Lower lobe of right lung (tissue), 2 donors: ENCODE measurements around the gene RHCG. TPM values are rescaled to one million over a fixed set of nuclear protein-coding genes. Genes with fewer than 3 reads are reported as not detected.

Experiments used
- ATAC-seq, 2 donors: fragments of 200-7000 bp; cut with Tn5 transposase; one replicate each; pipeline ENCODE4 v1.9.1; 2020 to 2022; ENCODE audit warnings: mild to moderate bottlenecking in 2 of 2, moderate library complexity in 2 of 2
- DNase-seq: peaks from one replicate; pipeline ENCODE4 v3.0.0-alpha.2; 2020
- H3K27ac ChIP-seq: fragments of 200-600 bp; one replicate; pipeline ENCODE4 v1.8.0; 2022
- H3K27me3 ChIP-seq: fragments of 200-600 bp; one replicate; pipeline ENCODE4 v1.8.0; 2022; ENCODE audit warnings: low read depth
- H3K36me3 ChIP-seq: fragments of 200-600 bp; one replicate; pipeline ENCODE4 v1.8.0; 2022; ENCODE audit warnings: mild to moderate bottlenecking
- H3K4me1 ChIP-seq: fragments of 200-600 bp; one replicate; pipeline ENCODE4 v1.8.0; 2022
- H3K4me3 ChIP-seq: fragments of 200-600 bp; one replicate; pipeline ENCODE4 v1.8.0; 2022; ENCODE audit warnings: mild to moderate bottlenecking
- H3K9me3 ChIP-seq: fragments of 200-600 bp; one replicate; pipeline ENCODE4 v1.8.0; 2022
- CTCF ChIP-seq: fragments of 200-600 bp; IDR thresholded peaks from one replicate; pipeline ENCODE4 v1.8.0; 2022; ENCODE audit warnings: antibody characterized with exemption, mild to moderate bottlenecking
- intact Hi-C: fragments of 100-400 bp; cut with DNase I; formaldehyde crosslinking; loops from one replicate; pipeline ENCODE4 v1.11.0; 2022
- total RNA-seq: library from RNA; stranded (reverse); fragmentation: NEBNext Ultra II Directional; extraction: Animal tissue kit (Norgen Biotek cat#: 25700); gene quantifications from one replicate; pipeline ENCODE4 v1.2.1, GENCODE V29; 2021
- donor health status: DM: no; HTN: yes; CAD: no; lungs with severe emphysema.

The RHCG gene
- total RNA-seq, 1 donor from 2014 or later = not detected

- no peaks in the 10 kb centered on the region for H3K27me3 ChIP-seq
- H3K36me3 ChIP-seq = no peaks in the 10 kb centered on the region
- intact Hi-C loops = no loop called here
- TF ChIP-seq CTCF = no peak
- DNase-seq = no peak
- H3K27ac ChIP-seq = no peak overlapping the region
- H3K4me3 ChIP-seq = no peak overlapping the region
- peaks cover 8% of the 10 kb centered on the region for H3K9me3 ChIP-seq
- ATAC-seq = no peak
- H3K4me1 ChIP-seq = no peaks in the 10 kb centered on the region
These were observed 39.3 kb downstream of the RHCG start for GRCh38 chr15:89457086-89457485.

DNA sequence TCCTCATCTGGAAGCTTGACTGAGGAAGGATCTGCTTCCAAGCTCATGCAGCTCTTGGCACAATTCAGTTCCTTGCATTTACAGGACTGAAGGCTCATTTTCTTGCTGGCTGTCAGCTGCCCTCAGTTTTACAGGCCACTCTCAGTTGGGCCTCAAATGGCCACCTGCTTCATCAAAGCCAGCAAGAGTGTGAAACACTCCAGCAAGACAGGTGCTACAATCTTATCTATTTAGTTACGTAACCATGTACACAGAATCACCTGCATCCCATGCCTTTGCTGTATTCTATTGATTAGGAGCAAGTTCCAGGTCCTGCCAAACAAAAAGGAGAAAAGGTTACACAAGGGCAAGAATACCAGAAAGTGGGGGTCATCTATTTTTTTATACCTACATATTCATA is 40.8 kb downstream of the RHCG start:
- no peak overlapping the region for H3K4me3 ChIP-seq
- no peak for TF ChIP-seq CTCF
- peaks cover 5% of the 10 kb centered on the region for H3K27me3 ChIP-seq
- DNase-seq (no peak), ATAC-seq (no peak)
- H3K9me3 ChIP-seq = peaks cover 8% of the 10 kb centered on the region
- H3K27ac ChIP-seq = no peak overlapping the region
- intact Hi-C loops = no loop called here
- H3K4me1 ChIP-seq = no peaks in the 10 kb centered on the region
- H3K36me3 ChIP-seq = no peaks in the 10 kb centered on the region

GRCh38 chr15:89452330-89452836 is 44.0 kb downstream of the RHCG start:
- Histone ChIP-seq H3K27me3 (peaks cover 34% of the 10 kb centered on the region), H3K27ac (no peak overlapping the region), H3K9me3 (peaks cover 7% of the 10 kb centered on the region), H3K36me3 (no peaks in the 10 kb centered on the region), H3K4me3 (no peak overlapping the region), H3K4me1 (no peaks in the 10 kb centered on the region)
- ATAC-seq (no peak), DNase-seq (no peak)
- intact Hi-C loops = no loop called here
- no peak for TF ChIP-seq CTCF

- Histone ChIP-seq H3K27me3 (peaks cover 38% of the 10 kb centered on the region), H3K27ac (no peak overlapping the region), H3K36me3 (no peaks in the 10 kb centered on the region), H3K4me1 (no peaks in the 10 kb centered on the region), H3K4me3 (no peak overlapping the region), H3K9me3 (peaks cover 2% of the 10 kb centered on the region)
- intact Hi-C loops = no loop called here
- ATAC-seq (no peak), DNase-seq (no peak)
- no peak for TF ChIP-seq CTCF
These were observed 44.5 kb downstream of the RHCG start for GRCh38 chr15:89451846-89452245.

- TF ChIP-seq CTCF = no peak
- ATAC-seq = no peak
- Histone ChIP-seq H3K27me3 (peaks cover 45% of the 10 kb centered on the region), H3K9me3 (no peaks in the 10 kb centered on the region), H3K4me1 (no peaks in the 10 kb centered on the region), H3K36me3 (no peaks in the 10 kb centered on the region), H3K27ac (no peak overlapping the region), H3K4me3 (no peak overlapping the region)
- no peak for DNase-seq
- intact Hi-C loops = no loop called here
These were observed 46.0 kb downstream of the RHCG start for GRCh38 chr15:89450076-89451006.
